Mesenchymal stem cell (in vitro differentiated cells and primary cell): ENCODE data around the gene ZDHHC12.

Source experiments
- DNase-seq: peaks from one replicate; pipeline ENCODE4 v3.0.0-alpha.2; 2013
- H2AFZ ChIP-seq: one replicate; pipeline ENCODE4 v1.6.1; 2013; ENCODE audit warnings: low read depth, mild to moderate bottlenecking, control low read depth, inconsistent platforms, low read length, moderate library complexity
- H2AK5ac ChIP-seq: 2 replicates; pipeline ENCODE4 v1.6.1; 2013; ENCODE audit warnings: low read length, moderate library complexity, mild to moderate bottlenecking, inconsistent platforms; ENCODE audit not compliant: severe bottlenecking
- H2BK120ac ChIP-seq: one replicate; pipeline ENCODE4 v1.6.1; 2013; ENCODE audit warnings: low read depth, mild to moderate bottlenecking, inconsistent platforms, low read length, moderate library complexity
- H2BK12ac ChIP-seq, 2 experiments: one replicate each; pipeline ENCODE4 v1.6.1; 2013; ENCODE audit warnings: inconsistent platforms in 2 of 2, low read length in 2 of 2, mild to moderate bottlenecking in 2 of 2, moderate library complexity in 2 of 2, control low read depth in 1 of 2
- H2BK15ac ChIP-seq: one replicate; pipeline ENCODE4 v1.6.1; 2013; ENCODE audit warnings: mild to moderate bottlenecking, low read depth, inconsistent platforms; ENCODE audit not compliant: poor library complexity, severe bottlenecking
- H2BK5ac ChIP-seq: 2 replicates; pipeline ENCODE4 v1.6.1; 2013; ENCODE audit warnings: low read depth, mild to moderate bottlenecking, low read length, control low read depth, inconsistent platforms; ENCODE audit not compliant: poor library complexity, severe bottlenecking
- H3K14ac ChIP-seq, 2 experiments: one replicate each; pipeline ENCODE4 v1.6.1; 2013; ENCODE audit warnings: inconsistent platforms in 2 of 2, low read length in 2 of 2, control low read depth in 1 of 2, mild to moderate bottlenecking in 1 of 2, moderate library complexity in 1 of 2
- H3K18ac ChIP-seq, 2 experiments: one replicate each; pipeline ENCODE4 v1.6.1; 2013; ENCODE audit warnings: inconsistent platforms in 2 of 2, low read length in 2 of 2, control low read depth in 1 of 2, low read depth in 1 of 2, mild to moderate bottlenecking in 1 of 2
- H3K23ac ChIP-seq, 2 experiments: one replicate each; pipeline ENCODE4 v1.6.1; 2013; ENCODE audit warnings: inconsistent platforms in 2 of 2, low read length in 2 of 2, mild to moderate bottlenecking in 2 of 2, moderate library complexity in 2 of 2, control low read depth in 1 of 2
- H3K27ac ChIP-seq: 2 replicates; pipeline ENCODE4 v1.5.1; 2013; ENCODE audit warnings: mild to moderate bottlenecking, moderate library complexity, low read length, control low read depth, inconsistent platforms; ENCODE audit not compliant: poor library complexity, severe bottlenecking
- H3K27me3 ChIP-seq, 2 experiments: 2 replicates each; pipeline versions ENCODE4 v1.6.1 to v1.7.0; 2013; ENCODE audit warnings: low read length in 2 of 2, mild to moderate bottlenecking in 2 of 2, moderate library complexity in 2 of 2, control low read depth in 1 of 2, inconsistent platforms in 1 of 2; ENCODE audit not compliant: control insufficient read depth in 1 of 2, insufficient read depth in 1 of 2
- H3K36me3 ChIP-seq, 2 experiments: 2 replicates each; pipeline versions ENCODE4 v1.6.1 to v1.7.0; 2013; ENCODE audit warnings: low read length in 2 of 2, control low read depth in 1 of 2, inconsistent platforms in 1 of 2, low read depth in 1 of 2, mild to moderate bottlenecking in 1 of 2; ENCODE audit not compliant: insufficient read depth in 2 of 2, control insufficient read depth in 1 of 2
- H3K4ac ChIP-seq, 2 experiments: one replicate each; pipeline ENCODE4 v1.6.1; 2013; ENCODE audit warnings: inconsistent platforms in 2 of 2, low read length in 2 of 2, mild to moderate bottlenecking in 2 of 2, moderate library complexity in 2 of 2, control low read depth in 1 of 2, low read depth in 1 of 2
- H3K4me1 ChIP-seq: 2 replicates; pipeline ENCODE4 v1.6.1; 2013; ENCODE audit warnings: low read depth, low read length, control low read depth; ENCODE audit not compliant: control insufficient read depth, insufficient read depth
- H3K4me2 ChIP-seq: 2 replicates; pipeline ENCODE4 v1.6.1; 2013; ENCODE audit warnings: low read length, mild to moderate bottlenecking, inconsistent platforms; ENCODE audit not compliant: poor library complexity, severe bottlenecking
- H3K4me3 ChIP-seq, 2 experiments: 2 replicates each; pipeline versions ENCODE4 v1.5.1 to v1.7.0; 2013; ENCODE audit warnings: low read length in 2 of 2, mild to moderate bottlenecking in 2 of 2, control low read depth in 1 of 2, low read depth in 1 of 2; ENCODE audit not compliant: insufficient read depth in 1 of 2
- H3K79me1 ChIP-seq: replicated peaks from 2 replicates; pipeline ENCODE4 v1.6.1; 2013; ENCODE audit warnings: mild to moderate bottlenecking, control low read depth, low read length, inconsistent platforms; ENCODE audit not compliant: poor library complexity, severe bottlenecking
- H3K9ac ChIP-seq: 2 replicates; pipeline ENCODE4 v1.7.0; 2013; ENCODE audit warnings: mild to moderate bottlenecking, low read length, moderate library complexity
- H3K9me3 ChIP-seq: 2 replicates; pipeline ENCODE4 v1.7.0; 2013; ENCODE audit warnings: mild to moderate bottlenecking, low read length; ENCODE audit not compliant: control insufficient read depth
- H4K8ac ChIP-seq: one replicate; pipeline ENCODE4 v1.6.1; 2013; ENCODE audit warnings: inconsistent platforms, mild to moderate bottlenecking, low read length, moderate library complexity
- H4K91ac ChIP-seq: one replicate; pipeline ENCODE4 v1.6.1; 2013; ENCODE audit warnings: mild to moderate bottlenecking, low read length, inconsistent platforms
- WGBS: methylation state at CpG from one replicate; pipeline ENCODE4 v1.1.7; 2013; ENCODE audit warnings: mixed read lengths; 5-methylcytosine and 5-hydroxymethylcytosine counted together

ZDHHC12 gene

DNA sequence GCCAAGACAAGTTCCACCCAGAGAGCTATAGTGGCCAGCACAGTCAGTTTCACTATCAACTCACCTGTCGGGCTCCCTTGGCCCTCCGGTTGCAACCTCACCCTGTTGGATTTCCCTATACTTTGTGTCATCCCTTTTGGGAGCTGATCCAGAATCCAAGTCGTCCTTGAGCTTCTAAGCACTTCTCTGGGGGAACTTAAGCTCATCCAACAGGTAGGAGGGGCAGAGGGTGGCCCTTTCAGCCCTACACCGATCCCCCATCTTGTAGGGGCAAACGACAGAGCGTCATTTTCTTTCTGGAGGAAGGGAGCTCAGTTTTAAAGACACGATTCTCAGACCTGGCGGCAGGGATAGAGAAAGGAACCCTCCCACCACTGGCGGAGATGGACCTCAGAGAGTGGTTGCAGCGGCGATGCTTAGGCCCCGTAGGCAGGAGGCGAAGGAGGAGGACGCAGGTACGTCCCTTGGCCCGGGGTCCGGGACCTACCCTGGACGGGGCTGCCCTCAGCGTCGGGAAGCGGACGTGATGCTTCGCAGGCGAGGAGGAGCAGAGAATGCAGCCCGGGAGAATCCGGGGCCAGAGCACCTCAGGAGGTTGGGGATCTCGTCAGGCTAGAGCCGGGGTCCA lies 47.3 kb upstream of the ZDHHC12 start:
- Histone ChIP-seq H3K18ac (peak overlapping the region; percentile 2 to 85), H3K14ac (peak overlapping the region in 1 of 2 experiments; percentile 98), H2BK12ac (peak overlapping the region in 1 of 2 experiments; percentile 66), H2BK120ac (peak overlapping the region; percentile 37), H4K8ac (peak overlapping the region; percentile 30), H3K9me3 (peaks cover 7% of the 10 kb centered on the region), H3K4me1 (peaks cover 14% of the 10 kb centered on the region), H3K36me3 (peaks cover 11 to 12% of the 10 kb centered on the region in 2 experiments), H2BK5ac (peak overlapping the region; percentile 77), H3K79me1 (peaks cover 25% of the 10 kb centered on the region), H3K4me2 (peak overlapping the region; percentile 90), H3K27ac (peak overlapping the region; percentile 74), H3K27me3 (no peaks in the 10 kb centered on the region), H3K4ac (peak overlapping the region in 1 of 2 experiments; percentile 81), H3K23ac (peak overlapping the region in 1 of 2 experiments; percentile 83), H2AK5ac (peak overlapping the region; percentile 49), H4K91ac (peak overlapping the region; percentile 23), H3K4me3 (peak overlapping the region; percentile 90 to 95), H2BK15ac (no peak overlapping the region), H3K9ac (peak overlapping the region; percentile 99), H2AFZ (peak overlapping the region; percentile 92)
- WGBS: 5% methylated on average over 26 of the region's 28 CpGs
- DNase-seq: peak; percentile 59

DNA sequence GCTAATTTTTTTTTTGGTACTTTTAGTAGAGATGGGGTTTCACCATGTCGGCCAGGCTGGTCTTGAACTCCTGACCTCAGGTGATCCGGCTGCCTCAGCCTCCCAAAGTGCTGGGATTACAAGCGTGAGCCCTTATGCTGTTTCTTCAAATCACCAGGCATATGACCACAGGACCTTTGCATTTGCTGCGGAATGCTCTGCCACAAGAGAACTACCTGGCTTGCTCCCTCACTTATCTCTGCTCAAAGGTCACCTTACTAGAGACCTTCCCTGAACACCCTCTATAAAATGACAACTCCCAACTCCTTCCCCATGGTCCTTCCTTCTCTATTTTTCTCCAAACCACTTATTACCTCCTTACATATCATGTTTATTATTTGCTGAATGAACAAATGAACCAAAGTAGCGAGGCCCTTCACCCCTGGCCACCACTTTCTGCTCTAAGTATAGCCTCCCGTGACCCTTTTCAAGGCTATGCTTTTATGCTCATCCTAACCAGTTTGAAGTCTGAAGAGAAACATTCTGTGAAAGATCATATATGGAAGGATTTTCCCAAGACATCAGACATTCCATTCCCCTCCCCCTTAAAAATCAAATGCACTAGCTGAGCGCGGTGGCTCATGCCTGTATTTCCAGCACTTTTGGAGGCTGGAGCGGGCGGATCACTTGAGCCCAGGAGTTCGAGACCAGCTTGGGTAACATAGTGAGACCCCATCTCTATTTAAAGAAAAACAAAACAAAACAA lies 46.5 kb upstream of the ZDHHC12 start:
- no peak overlapping the region for H2AFZ ChIP-seq
- 86% methylated on average over 10 of the region's 11 CpGs for WGBS

DNA sequence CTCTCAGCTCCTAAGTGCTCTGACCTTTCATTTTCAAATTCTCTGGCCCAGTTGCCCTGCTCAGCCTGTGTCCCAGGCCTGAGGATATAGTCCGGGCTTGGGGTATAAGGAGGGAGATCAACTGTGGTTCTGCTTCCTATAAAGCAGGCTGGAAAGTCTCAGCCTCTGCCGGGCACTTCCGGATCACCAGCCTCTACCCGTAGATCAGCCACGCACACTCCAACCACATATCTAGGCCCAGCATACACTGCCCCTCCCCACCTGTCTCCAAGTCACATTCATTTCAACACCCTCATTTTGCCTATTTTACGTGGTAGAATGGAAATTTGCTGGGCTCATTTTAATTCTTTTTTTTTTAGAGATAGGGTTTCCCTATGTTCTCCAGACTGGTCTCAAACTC lies 44.7 kb upstream of the ZDHHC12 start:
- Histone ChIP-seq H3K27ac (no peak overlapping the region), H2AK5ac (peak overlapping the region; percentile 26), H3K14ac (no peak overlapping the region), H3K9ac (no peak overlapping the region), H3K9me3 (no peaks in the 10 kb centered on the region), H4K8ac (no peak overlapping the region), H2BK120ac (no peak overlapping the region), H3K4ac (no peak overlapping the region), H3K36me3 (peaks cover 15 to 17% of the 10 kb centered on the region in 2 experiments), H2BK5ac (no peak overlapping the region), H3K27me3 (no peaks in the 10 kb centered on the region), H3K79me1 (peaks cover 30% of the 10 kb centered on the region), H3K4me1 (peaks cover 31% of the 10 kb centered on the region), H3K23ac (no peak overlapping the region), H2BK12ac (no peak overlapping the region), H4K91ac (no peak overlapping the region), H2AFZ (no peak overlapping the region), H3K4me3 (no peak overlapping the region), H3K4me2 (no peak overlapping the region), H2BK15ac (no peak overlapping the region), H3K18ac (no peak overlapping the region)
- no peak for DNase-seq
- 93% methylated on average over 6 of the region's 6 CpGs for WGBS

More for the DNA sequence above, 46.5 kb upstream of the ZDHHC12 start:
- Histone ChIP-seq H2BK5ac (no peak overlapping the region), H3K14ac (no peak overlapping the region), H2BK12ac (no peak overlapping the region), H2BK120ac (no peak overlapping the region), H3K4me1 (peaks cover 19% of the 10 kb centered on the region), H4K8ac (no peak overlapping the region), H3K4ac (no peak overlapping the region), H3K4me2 (peak overlapping the region; percentile 90), H3K36me3 (peaks cover 11 to 12% of the 10 kb centered on the region in 2 experiments), H3K27ac (no peak overlapping the region), H3K18ac (no peak overlapping the region), H3K4me3 (peak overlapping the region; percentile 90 to 95), H3K9me3 (no peaks in the 10 kb centered on the region), H3K9ac (peak overlapping the region; percentile 99), H2AK5ac (no peak overlapping the region), H3K27me3 (no peaks in the 10 kb centered on the region), H2BK15ac (no peak overlapping the region), H3K23ac (no peak overlapping the region), H4K91ac (no peak overlapping the region), H3K79me1 (peaks cover 25% of the 10 kb centered on the region)
- peak; percentile 1 for DNase-seq

DNA sequence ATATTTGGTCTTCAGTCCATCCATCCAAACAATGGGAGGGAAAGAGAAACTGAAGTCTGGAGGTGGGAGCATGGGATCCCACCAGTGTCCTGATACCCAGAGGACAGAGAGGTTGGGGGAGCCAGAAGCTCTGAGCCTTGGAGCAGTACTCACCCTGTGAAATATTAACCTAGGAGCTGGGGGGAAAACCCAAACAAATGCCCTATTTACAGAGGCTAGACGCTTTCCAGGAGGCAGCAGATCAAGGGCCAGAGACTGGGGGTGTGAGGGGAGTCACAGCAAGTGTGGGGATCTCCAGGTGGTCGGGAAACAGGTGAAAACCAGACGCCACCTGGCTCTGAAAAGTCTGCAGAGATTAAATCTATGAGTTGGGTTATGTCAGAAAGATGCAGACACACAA lies 41.6 kb upstream of the ZDHHC12 start:
- Histone ChIP-seq H2BK15ac (no peak overlapping the region), H3K36me3 (peaks cover 17 to 25% of the 10 kb centered on the region in 2 experiments), H4K8ac (no peak overlapping the region), H3K79me1 (peaks cover 40% of the 10 kb centered on the region), H3K9ac (no peak overlapping the region), H3K4me3 (no peak overlapping the region), H2BK5ac (no peak overlapping the region), H3K4me2 (no peak overlapping the region), H3K14ac (no peak overlapping the region), H2AFZ (no peak overlapping the region), H3K4me1 (peaks cover 26% of the 10 kb centered on the region), H2AK5ac (no peak overlapping the region), H3K4ac (no peak overlapping the region), H3K27ac (peak overlapping the region; percentile 37), H2BK12ac (no peak overlapping the region), H3K27me3 (no peaks in the 10 kb centered on the region), H3K23ac (no peak overlapping the region), H2BK120ac (no peak overlapping the region), H3K18ac (no peak overlapping the region), H3K9me3 (no peaks in the 10 kb centered on the region), H4K91ac (no peak overlapping the region)
- 90% methylated on average over 3 of the region's 3 CpGs for WGBS
- no peak for DNase-seq
